ENCODE data around the gene CCDC91.

DNA sequence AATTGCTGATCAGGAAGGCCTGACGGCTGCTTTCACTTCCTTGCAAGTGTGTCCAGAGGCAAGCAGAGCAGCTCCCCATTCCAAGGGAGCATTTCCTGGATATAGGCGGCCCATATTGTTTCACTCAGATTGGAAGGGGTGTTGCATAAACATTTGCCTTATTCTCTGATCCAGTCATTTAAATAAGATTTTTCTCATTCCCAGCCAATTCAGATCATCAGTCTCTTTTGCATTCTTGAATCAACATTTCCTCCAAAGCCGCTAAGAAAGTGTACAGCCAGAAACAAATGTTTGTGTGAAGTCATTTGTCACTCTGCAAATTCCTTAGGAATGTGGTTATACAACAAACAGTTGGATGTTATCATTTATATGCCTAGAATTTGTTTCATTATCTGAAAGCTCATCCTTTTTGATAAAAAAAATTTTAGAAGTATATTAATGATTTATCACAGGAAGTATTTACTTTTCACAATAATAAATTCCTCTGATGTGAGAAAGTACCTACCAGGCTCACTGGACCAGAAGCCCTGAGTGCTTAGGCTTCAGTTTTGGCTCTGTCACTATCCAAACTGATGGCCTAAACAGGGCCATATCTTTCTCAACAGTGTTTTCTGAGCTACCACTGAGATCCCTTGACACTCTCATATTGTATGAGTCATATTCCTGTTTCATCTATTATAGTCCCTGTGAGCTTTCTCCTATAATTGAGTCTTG is 379.6 kb downstream of the CCDC91 start:
- TF ChIP-seq, protein P1, sequence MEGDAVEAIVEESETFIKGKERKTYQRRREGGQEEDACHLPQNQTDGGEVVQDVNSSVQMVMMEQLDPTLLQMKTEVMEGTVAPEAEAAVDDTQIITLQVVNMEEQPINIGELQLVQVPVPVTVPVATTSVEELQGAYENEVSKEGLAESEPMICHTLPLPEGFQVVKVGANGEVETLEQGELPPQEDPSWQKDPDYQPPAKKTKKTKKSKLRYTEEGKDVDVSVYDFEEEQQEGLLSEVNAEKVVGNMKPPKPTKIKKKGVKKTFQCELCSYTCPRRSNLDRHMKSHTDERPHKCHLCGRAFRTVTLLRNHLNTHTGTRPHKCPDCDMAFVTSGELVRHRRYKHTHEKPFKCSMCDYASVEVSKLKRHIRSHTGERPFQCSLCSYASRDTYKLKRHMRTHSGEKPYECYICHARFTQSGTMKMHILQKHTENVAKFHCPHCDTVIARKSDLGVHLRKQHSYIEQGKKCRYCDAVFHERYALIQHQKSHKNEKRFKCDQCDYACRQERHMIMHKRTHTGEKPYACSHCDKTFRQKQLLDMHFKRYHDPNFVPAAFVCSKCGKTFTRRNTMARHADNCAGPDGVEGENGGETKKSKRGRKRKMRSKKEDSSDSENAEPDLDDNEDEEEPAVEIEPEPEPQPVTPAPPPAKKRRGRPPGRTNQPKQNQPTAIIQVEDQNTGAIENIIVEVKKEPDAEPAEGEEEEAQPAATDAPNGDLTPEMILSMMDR (IDR thresholded peaks at IDR 0.05): no peak
- TF ChIP-seq POLR2A (IDR thresholded peaks at IDR 0.05): no peak

Data from vagina (tissue), 2 donors.